HG03558 (cell line): ENCODE measurements around the gene CD28.

Experiments
- ATAC-seq: cut with Tn5 transposase; IDR thresholded peaks from one replicate; pipeline ENCODE4 v1.9.1; 2021; ENCODE audit warnings: moderate number of reproducible peaks; ENCODE audit not compliant: unreplicated experiment; ENCODE audit errors: extremely low read depth

CD28 gene

GRCh38 chr2:203711399-203711798 lies 5.0 kb downstream of the CD28 start:
- ATAC-seq = no peak

- no peak for ATAC-seq
These were observed 6.9 kb downstream of the CD28 start for GRCh38 chr2:203713381-203713780.

- ATAC-seq = no peak
These were observed 7.7 kb downstream of the CD28 start for GRCh38 chr2:203714112-203714511.

- ATAC-seq = no peak
These were observed 9.3 kb downstream of the CD28 start for GRCh38 chr2:203715744-203716143.

- peak; percentile 86 for ATAC-seq
These were observed 11.6 kb downstream of the CD28 start for GRCh38 chr2:203718087-203718486.

GRCh38 chr2:203719456-203720410 lies 13.3 kb downstream of the CD28 start:
- no peak for ATAC-seq

GRCh38 chr2:203720915-203721672 lies 14.7 kb downstream of the CD28 start:
- no peak for ATAC-seq

GRCh38 chr2:203721781-203722300 lies 15.4 kb downstream of the CD28 start:
- ATAC-seq = no peak

GRCh38 chr2:203722411-203722810 lies 16.0 kb downstream of the CD28 start:
- no peak for ATAC-seq

- no peak for ATAC-seq
These were observed 21.9 kb downstream of the CD28 start for GRCh38 chr2:203728321-203728720.

- ATAC-seq = peak; percentile 41
These were observed 23.8 kb downstream of the CD28 start for GRCh38 chr2:203730076-203730729.

GRCh38 chr2:203730883-203731282 lies 24.4 kb downstream of the CD28 start:
- ATAC-seq = no peak

GRCh38 chr2:203732092-203732952 lies 25.9 kb downstream of the CD28 start:
- ATAC-seq = no peak

- ATAC-seq = no peak
These were observed 26.6 kb downstream of the CD28 start for GRCh38 chr2:203732953-203733510.

GRCh38 chr2:203733684-203734083 lies 27.2 kb downstream of the CD28 start:
- no peak for ATAC-seq

GRCh38 chr2:203734276-203734983 lies 28.0 kb downstream of the CD28 start:
- no peak for ATAC-seq

GRCh38 chr2:203737360-203737759 lies 30.9 kb downstream of the CD28 start:
- ATAC-seq = peak; percentile 63

GRCh38 chr2:203739351-203739750 lies 32.9 kb downstream of the CD28 start:
- no peak for ATAC-seq

GRCh38 chr2:203740871-203741281 lies 34.4 kb downstream of the CD28 start:
- ATAC-seq = no peak
